C4-2B (cell line): ENCODE measurements around the gene PRUNE2.

Source experiments
- H3K27ac ChIP-seq: fragments of 450-650 bp; 2 replicates; pipeline ENCODE4 v1.5.1; 2017
- ZFX ChIP-seq: fragments of 450-650 bp; IDR thresholded peaks from 2 replicates; pipeline ENCODE4 v1.6.1; 2017
- TF ChIP-seq, protein P1 (sequence below): fragments of 450-650 bp; conservative IDR thresholded peaks from 2 replicates; pipeline ENCODE4 v1.5.1; 2017; ENCODE audit warnings: mild to moderate bottlenecking

PRUNE2 gene

GRCh38 chr9:76573408-76573807 lies 332.5 kb downstream of the PRUNE2 start:
- no peak overlapping the region for H3K27ac ChIP-seq
- no peak for TF ChIP-seq ZFX
- TF ChIP-seq, protein P1, sequence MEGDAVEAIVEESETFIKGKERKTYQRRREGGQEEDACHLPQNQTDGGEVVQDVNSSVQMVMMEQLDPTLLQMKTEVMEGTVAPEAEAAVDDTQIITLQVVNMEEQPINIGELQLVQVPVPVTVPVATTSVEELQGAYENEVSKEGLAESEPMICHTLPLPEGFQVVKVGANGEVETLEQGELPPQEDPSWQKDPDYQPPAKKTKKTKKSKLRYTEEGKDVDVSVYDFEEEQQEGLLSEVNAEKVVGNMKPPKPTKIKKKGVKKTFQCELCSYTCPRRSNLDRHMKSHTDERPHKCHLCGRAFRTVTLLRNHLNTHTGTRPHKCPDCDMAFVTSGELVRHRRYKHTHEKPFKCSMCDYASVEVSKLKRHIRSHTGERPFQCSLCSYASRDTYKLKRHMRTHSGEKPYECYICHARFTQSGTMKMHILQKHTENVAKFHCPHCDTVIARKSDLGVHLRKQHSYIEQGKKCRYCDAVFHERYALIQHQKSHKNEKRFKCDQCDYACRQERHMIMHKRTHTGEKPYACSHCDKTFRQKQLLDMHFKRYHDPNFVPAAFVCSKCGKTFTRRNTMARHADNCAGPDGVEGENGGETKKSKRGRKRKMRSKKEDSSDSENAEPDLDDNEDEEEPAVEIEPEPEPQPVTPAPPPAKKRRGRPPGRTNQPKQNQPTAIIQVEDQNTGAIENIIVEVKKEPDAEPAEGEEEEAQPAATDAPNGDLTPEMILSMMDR = no peak

DNA sequence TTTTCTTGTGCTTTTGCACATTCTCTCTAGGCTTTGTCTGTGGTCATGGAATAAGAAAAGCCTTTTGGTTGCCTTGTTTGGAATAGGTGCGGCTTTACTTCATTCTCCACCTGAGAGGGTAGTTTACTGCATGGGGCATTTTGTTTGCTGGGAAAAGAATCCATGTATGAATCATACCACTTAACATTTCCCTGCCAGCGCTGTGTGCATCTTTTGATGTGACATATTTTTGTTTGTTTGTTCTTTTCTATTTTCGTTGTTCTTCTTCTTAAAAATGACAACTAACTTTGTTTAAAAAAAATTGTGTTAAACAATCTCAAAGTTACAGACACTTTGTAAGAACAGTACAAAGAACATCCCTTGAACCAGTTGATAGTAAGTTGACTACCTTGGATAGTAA lies 333.8 kb downstream of the PRUNE2 start:
- no peak overlapping the region for H3K27ac ChIP-seq
- TF ChIP-seq, protein P1 = no peak
- TF ChIP-seq ZFX = no peak

- no peak overlapping the region for H3K27ac ChIP-seq
- TF ChIP-seq, protein P1 = no peak
- no peak for TF ChIP-seq ZFX
Measured at GRCh38 chr9:76571743-76572146, 334.2 kb downstream of the PRUNE2 start.

DNA sequence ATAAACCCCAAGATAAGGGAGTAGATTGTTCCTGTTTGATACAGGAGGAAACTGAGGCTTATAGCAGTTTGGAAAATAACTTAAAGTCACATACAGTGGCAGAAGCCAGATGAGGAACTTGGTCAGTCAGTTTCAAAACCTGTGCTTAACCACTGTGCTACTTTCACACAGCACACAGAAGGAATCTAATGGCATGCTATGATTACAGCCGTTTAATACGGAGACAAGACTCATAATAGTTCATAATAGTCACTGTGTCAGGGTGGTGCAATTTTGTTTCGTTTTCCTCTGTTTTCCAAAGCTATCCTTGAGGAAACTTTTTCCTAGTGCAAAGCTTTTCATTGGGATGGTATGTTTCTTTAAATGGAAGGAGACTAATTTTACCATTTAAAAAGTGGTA lies 334.6 kb downstream of the PRUNE2 start:
- no peak overlapping the region for H3K27ac ChIP-seq
- TF ChIP-seq, protein P1 = no peak
- TF ChIP-seq ZFX = no peak

- no peak overlapping the region for H3K27ac ChIP-seq
- TF ChIP-seq, protein P1 = no peak
- TF ChIP-seq ZFX = no peak
Measured at GRCh38 chr9:76570826-76571225, 335.1 kb downstream of the PRUNE2 start.

GRCh38 chr9:76567086-76567485 lies 338.8 kb downstream of the PRUNE2 start:
- no peak overlapping the region for H3K27ac ChIP-seq
- no peak for TF ChIP-seq ZFX
- TF ChIP-seq, protein P1 = no peak

GRCh38 chr9:76564297-76564696 lies 341.6 kb downstream of the PRUNE2 start:
- H3K27ac ChIP-seq = no peak overlapping the region
- TF ChIP-seq ZFX = no peak
- TF ChIP-seq, protein P1 = no peak
